SK-N-SH (cell line): ENCODE data around the gene ZNF777.

Source experiments
- FOSL2 ChIP-seq: IDR thresholded peaks from 2 replicates; pipeline ENCODE4 v1.4.0; 2012; ENCODE audit warnings: low read depth, mild to moderate bottlenecking, moderate library complexity, borderline replicate concordance
- POLR2AphosphoS5 ChIP-seq: IDR thresholded peaks from 2 replicates; pipeline ENCODE4 v1.6.1; 2012; ENCODE audit warnings: low read depth, low read length
- SIN3A ChIP-seq: IDR thresholded peaks from 2 replicates; pipeline ENCODE4 v1.6.1; 2012; ENCODE audit warnings: low read depth, mild to moderate bottlenecking, low read length, moderate library complexity, borderline replicate concordance
- TF ChIP-seq, protein P1 (sequence below): IDR thresholded peaks from 2 replicates; pipeline ENCODE4 v1.4.0; 2012; ENCODE audit warnings: low read depth

DNA sequence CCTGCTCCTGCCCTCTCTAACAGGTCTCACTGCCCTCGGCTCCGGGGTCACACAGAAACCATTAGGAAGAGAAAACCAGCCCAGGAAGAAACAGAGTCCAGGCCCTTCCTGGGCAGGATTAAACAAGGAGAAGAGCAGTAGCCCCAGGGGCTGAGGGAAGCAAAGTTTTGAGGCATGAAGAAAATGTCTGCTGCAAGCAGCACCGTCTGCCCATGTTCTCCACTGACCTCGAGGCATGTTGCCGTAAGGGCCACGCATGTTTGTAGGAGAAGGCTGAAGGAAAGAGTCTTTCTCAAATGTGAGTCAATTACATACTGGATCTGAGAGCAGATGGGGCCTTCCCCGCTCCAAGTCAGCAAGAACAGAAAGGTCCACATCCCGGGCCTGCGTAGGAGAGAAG, 32.5 kb upstream of the ZNF777 start:
- TF ChIP-seq FOSL2 = no peak
- no peak for TF ChIP-seq POLR2AphosphoS5
- TF ChIP-seq, protein P1, sequence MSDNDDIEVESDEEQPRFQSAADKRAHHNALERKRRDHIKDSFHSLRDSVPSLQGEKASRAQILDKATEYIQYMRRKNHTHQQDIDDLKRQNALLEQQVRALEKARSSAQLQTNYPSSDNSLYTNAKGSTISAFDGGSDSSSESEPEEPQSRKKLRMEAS = no peak
- no peak for TF ChIP-seq SIN3A
